Medulla oblongata (tissue), 1 donor: ENCODE results near the gene METAP1D.
"Not testable (repeated sequence)": the region's sequence is repeated elsewhere in the genome, so short reads cannot be mapped to it uniquely, and the experiment has no call there.

Experiments
- DNase-seq: peaks from one replicate; pipeline ENCODE4 v3.0.0-alpha.2; 2015; ENCODE audit errors: extremely low spot score

Gene METAP1D

DNA sequence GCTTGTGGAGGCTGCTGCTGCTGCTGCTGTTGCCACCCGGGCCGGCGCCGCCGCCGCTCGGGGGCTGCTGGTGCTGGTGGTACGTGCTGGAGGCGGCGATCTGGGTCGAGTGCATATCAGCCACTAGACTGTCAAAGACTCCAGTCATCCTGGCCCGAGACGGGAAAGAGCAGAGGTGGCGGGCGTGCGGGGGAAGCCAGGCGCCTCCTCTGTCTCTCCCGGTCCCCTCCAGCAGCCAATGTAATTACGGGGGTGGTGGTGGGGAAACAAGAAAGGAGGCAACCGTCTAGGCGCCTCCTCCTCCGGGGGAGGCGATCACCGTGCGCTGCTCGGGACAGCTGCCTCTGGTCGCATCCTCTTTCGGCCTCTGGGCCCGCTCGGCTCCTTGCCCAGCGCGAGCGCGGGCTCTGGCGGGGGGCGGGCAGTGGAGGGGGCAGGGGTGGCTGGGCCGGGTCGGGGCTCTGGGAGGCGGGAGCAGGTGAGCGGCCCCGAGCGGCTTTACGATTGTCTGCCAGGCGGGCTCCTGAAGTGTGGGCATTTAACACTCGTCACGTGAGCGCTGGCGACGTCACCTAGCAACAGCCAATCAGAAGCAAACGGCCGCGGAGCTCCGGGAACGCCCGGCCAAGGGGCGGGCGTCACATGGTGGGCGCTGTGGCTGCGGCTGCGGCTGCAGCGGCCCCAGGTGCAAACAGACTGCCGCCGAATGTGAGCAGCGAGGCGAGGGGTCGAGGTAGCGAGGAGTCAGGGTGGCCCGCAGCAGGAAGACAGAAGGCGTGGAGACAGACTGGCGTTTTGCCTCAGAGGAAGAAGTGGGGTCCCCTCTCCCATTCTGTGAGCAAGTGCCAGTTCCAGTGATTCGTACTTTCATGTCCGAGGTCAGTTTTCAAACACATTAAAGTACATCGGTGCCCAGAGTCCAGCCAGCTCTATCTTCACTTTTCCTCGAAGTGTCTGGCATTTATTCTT lies 102.9 kb downstream of the METAP1D start, which contains the start of gene DLX2:
DLX2 (minus strand) TSS at position 510 of the 969 bp plus-strand sequence; CDS start at position 148, 362 bp downstream.
- DNase-seq, result no peak

DNA sequence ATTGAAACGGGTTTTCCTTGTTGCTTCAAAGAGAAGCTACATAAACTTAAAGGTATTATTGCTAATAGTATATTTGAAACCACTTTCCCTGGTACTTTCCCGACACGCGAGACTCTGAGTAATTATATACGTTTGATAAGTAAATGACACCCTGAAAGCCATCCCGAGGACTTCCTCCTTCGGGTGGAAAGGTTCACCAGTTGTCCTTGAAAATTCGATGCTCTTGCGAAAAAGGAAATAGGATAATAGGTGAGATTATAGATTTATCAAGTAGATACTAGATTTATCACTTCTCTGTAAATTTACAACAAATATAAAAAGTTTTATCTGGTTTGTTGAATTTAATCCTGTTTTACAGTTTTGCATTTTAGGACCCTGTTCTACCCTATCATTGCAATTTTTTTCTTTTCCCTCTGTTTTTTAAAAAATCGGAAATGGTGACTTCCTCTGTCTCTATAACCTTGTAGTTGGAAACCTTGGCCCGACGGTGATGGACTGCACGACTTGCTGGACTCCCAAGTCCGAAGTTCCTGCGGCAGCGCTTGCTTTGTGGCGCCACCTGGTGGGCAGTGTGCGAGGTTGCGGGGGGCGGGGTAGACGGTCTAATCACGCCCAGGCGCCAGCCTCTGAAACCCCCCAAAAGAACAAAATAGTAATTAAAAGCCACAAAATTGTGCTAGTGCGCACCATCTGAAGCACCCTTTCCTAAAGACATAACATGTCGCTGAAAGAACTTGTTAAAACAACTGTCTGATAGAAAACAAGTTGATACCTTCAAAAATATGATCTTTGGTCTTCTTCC lies 103.9 kb downstream of the METAP1D start:
- peak; percentile 81 for DNase-seq

DNA sequence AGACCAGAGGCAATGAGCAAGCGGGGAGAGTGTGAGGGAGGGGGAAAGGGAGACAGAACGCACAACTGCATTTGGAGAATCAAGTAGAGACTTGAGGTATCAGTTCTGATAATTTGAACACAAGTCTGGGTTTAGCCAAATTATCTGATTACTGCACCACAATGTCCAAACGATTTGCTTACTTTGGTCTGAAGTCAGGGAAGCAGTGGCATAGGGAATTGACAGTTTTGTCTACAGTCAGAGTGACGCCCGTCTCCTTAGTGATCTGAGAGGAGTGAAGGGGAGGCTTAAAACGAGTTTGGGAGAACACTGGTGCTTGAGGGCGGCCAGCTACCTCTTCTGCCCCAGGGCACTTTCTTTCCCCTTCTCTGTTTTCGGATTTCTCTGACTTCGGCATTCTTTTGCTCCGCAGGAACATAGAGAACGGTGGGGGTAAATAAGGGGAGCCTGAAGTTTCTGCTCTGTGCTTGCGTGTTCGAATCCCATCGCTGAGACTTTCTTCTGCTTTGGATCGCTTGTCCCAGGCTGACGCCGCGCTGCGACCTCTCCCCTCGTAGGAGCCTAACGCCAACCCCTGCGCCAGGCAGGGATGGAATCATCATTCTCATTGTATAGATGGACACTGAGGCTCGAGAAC lies 105.8 kb downstream of the METAP1D start:
- no peak for DNase-seq

DNA sequence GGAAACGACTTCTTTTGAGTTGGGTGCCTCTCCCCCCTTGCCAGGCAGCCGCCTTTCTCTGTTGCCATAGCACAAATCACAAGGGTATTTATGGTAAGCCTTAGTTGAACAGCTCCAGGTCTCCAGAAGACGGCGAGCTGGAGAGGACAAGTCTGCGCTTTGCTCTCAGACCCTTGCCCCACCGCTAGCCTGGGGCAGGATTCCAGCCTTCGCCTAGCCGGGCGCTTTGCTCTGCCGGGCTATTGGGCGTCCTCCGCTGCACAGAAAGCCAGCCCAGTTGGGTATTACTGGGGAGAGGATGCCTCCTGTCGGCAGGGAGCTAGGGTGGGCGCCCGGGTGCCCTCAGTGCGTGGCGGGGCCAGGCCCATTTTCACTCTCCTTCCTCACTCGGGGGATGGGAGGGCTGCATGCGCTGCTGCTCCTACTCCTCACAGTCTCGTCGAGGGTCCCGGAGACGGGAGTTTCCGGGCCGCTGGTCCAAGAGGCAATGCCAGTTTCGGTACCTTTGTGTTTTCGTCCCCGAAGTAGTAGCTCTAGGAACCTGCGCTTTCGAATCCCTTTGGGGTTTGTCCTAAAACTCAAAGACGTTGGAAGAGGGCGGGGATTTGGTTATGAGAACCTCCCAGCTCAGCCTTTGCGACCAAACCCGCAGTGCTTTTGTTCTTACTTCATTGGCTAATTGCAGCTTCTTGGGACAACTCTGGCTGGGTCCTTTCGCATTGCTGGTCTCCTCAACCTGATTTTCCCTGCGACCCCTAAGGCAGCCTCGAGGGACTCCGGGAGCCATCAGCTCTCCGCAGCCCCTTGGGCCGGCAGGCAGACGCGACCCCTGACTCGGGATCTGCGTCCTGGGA lies 106.6 kb downstream of the METAP1D start:
- DNase-seq, result no peak

DNA sequence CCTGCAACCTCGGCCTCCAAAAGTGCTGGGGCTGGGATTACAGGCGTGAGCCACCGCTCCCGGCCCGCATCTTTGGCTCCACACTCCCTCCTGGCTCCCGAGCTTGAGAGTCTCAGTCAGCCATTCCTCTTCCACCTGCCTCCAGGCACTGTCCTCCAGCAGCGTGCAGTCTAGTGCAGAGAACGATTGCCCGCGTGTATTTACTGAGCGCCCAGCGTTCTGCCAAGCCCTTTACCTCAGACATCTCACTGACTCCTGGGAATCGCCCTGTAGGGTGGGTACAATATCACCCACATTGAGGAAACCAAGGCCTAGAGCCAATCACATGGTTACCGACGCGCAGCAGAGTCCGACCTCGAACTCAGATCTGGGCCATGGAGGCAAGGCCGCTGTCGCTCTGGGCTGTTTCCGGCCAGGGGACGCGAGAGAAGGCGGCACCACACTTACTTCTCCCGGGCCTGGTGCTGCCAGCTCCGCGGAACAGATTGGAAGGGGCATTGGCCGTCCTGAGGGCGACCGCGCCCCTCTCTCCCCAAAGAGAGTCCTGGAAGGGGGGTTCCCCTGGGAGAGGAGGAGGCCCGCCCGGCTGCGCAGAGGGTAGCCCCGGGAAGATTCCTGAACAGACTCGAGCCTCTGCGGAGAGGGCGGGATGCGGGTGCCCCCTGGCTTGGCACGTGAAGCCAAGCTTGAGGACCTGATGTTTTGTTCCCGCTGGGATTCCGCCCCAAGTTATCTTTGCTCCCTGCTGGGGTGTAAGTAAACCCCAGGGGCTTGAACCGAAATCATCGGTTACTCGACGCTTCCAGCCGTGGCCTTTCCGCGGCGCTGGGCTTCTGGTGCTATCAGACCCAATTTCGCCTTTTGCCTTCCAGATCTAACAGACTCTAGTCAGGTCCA lies 108.2 kb downstream of the METAP1D start:
- DNase-seq, result no peak

DNA sequence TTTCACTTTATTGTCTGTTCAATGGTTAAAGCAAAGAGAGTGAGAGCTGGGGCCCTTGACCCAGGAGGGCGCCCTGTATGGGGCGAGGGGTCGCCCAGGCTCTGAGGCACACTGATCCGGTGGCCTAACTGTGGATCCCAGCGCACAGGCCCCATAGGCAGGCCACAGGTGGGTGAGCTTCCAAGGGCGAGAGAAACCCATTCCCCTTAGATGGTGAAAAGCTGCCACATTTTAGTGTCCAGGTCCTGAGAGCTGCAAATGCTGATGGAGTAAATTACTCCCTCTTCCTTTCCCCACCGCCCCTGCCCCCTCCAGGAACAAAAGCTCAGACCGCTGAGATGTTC lies 108.8 kb downstream of the METAP1D start:
- DNase-seq, result no peak

DNA sequence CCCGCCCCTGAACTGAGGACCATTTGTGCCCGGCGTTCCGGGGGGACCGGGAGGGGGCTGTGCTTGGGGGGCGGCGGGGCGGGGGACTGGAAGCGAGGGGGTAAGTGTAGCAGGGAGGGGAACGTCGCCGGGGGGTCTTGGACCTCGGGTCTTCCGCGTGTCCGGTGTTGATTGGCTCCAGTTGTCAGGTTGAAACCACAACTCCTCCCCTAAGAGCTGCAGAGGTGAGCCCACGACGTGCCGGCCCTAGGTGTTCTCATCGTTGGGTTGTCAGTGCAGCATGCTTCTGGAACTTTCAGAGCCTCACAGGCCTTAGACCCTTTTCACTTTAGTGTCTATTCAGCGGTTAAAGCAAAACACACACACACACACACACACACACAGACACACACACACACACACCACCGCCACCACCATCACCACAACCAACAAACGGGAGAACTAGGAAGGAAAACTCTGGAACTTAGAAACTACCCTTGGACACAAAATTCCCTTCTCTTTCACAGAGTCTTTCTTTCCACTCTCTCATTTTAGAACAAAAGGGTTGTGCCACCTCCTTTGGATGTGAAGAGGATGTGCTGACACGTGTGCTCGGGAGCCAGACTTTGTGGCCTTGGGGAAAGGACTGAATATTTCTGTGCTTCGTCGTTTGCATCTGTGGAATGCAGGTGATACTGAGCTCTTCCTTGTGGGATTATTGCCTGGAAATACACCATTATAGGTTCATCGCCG lies 109.7 kb downstream of the METAP1D start:
- no peak for DNase-seq

DNA sequence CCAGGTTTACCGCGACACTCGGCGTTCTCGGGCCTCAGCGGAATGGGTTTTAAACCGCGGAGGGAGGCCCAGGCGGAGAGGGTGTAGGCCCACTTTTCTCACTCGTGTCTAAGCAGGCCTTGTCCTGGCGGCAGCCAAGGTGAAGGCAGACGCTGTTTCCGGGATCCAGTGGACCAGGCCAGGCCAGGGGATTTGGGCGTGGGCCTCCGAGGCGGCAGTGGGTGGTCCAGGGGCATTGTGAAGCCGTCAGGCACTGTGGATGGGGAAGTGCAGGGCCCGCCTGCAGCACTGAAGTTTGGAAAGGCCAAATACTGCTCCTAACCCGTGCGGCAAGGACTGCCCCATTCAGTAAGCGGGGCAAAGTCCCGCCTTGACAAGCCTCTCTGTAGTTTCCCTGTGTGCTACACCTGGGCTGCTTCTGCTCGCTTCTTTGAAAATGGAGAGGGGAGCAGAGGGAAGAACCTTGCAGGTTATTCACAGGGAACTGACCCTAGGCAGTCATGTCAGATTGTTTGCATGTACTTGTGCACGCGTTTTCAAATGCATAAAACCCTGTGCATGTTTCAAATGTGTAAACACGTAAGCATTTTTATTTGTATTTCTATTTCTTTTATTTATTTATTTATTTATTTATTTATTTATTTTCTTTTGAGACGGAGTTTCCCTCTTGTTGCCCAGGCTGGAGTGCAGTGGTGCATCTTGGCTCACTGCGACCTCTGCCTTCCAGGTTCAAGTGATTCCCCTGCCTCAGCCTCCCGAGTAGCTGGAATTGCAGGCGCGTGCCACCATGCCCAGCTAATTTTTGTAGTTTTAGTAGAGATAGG lies 110.4 kb downstream of the METAP1D start:
- DNase-seq, result no peak

DNA sequence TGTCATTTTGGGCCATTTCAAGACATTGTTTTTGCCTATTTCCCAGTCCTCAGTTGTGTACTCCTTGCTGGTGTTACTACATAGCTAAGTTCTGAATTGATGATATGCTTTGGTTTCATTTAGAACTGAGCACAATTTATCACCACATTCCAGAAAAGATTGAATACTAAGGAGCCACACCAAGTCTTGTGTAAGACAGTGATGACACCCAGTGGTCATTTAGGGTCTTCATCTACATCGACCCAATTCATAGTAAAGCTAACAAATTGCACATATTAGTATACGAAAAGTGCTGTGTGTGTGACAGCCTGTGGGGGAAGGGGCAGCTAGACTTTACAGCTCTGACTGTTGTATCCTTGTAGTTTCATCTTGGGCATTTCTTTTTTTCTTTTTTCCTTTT lies 113.9 kb downstream of the METAP1D start:
- peak; percentile 63 for DNase-seq

DNA sequence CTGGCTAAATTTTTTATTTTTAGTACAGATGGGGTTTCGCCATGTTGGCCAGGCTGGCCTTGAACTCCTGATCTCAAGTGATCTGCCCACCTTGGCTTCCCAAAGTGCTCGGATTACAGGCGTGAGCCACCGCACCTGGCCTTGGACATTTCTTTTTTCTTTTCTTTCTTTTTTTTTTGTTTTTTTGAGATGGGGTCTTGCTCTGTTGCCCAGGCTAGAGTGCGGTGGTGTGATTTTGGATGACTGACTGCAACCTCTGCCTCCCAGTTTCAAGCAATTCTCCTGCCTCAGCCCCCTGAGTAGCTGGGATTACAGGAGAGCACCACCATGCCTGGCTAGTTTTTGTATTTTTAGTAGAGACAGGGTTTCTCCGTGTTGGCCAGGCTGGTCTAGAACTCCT lies 114.4 kb downstream of the METAP1D start:
- DNase-seq, result not testable (repeated sequence)

DNA sequence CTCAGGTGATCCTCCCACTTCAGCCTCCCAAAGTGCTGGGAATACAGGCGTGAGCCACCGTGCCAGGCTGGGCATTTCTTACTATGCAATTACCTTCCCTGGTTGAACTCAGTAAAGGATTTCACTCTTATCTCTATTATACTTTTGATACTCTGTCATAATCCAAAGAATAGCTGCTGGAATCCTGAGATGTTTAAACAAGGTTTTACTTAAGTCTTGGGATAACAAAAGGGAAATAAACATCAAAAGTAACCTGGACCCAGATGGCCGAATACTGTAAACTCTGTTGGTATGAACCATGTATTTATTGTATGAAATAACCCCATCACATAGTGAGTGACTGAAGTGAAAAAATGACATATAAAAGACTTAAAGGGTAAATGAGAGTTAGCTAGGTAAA lies 114.8 kb downstream of the METAP1D start:
- DNase-seq, result no peak

DNA sequence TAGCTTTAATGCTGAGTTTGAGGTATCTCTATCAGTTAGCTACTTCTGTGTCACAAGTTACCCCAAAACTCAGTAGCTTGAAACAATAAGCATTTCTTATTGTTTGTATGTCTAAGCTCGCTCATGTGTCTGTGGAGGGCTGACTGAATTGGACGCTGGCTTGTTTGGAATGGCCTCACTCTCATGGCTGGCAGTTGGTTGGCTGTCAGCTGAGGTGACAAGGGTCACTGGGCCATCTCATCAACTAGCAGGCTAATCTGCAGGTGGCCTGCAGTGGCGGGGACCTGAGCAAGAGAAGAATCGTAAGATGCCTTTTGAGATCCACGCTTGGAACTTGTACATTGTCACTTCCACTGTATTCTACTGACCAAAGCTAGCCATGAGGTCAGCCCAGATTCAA lies 116.4 kb downstream of the METAP1D start:
- DNase-seq, result no peak

DNA sequence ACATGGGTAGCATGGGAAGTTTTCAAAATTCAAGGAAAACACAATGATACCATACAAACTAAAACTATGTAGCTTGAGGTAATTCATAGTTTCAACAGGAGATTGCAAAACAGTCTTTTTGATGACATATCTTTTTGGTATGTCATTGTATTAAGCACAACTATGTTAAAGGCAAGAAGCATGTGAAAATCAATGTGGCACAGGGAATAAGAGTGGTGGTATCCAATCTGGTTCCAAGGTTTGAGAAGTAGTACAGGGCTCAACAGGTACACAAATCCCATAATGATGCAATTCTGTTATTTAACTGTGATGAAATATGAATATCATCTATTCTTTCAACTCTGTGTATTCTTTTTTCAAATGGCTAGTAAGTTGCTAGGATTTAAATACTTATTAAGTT lies 119.3 kb downstream of the METAP1D start:
- no peak for DNase-seq

DNA sequence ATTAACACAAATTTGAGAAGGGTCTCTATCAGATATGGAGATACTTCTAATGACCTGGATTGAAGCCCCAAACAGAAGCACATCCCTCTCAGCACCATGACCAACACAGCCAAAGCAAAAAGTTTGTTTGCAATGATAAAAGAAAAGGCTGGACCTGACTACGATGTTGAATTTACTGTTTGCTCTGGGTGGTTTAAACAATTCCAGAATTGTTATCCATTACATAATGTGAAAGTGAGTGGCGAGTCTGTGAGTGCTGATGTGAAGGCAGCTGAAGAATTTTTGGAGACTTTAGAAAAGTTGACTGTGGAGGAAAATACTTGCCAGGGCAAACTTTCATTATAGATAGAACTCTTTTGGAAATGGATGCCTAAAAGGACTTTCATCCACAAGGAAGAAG lies 120.4 kb downstream of the METAP1D start:
- DNase-seq, result no peak

DNA sequence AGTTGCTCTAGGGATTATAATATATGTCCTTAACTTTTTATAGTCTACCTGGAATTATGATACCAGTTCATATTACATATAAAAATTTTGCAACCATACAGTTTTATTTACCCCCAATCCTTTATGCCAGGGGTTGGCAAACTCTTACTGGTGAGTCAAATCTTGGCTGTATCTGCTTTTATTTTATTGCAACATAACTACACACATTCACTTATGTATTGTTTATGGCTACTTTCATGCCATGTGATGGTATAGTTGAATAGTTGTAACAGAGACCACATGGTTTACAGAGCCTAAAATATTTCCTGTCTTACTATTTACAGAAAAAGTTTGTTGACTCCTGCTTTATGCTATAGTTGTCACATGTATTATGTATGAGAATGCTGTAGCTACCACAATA lies 128.7 kb downstream of the METAP1D start:
- no peak for DNase-seq

DNA sequence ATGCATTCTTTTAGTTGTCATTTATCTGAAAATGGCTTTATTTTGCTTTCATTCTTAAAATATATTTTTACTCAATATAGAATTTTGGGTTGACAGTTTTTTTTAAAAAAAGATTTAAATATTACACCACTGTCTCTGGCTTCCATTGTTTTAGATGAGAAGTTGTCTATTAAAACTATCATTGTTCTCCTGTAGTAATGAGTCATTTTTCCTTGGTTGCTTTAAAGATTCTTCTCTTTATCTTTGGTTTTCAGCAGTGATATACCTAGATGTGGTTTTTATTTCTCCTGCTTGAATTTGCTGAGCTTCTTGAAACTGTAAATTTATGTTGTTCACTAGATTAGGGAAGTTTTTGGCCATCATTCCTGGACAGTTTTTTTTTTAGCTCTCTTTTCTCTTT lies 129.7 kb downstream of the METAP1D start:
- DNase-seq, result no peak
